Colonic mucosa (tissue), 4 donors: ENCODE data around the gene LAMTOR2. TPM values are rescaled to one million over a fixed set of nuclear protein-coding genes. Genes with fewer than 3 reads are reported as not detected.

ENCODE experiments used
- DNase-seq: peaks from one replicate; pipeline ENCODE4 v3.0.0-alpha.2; 2020
- H3K27ac ChIP-seq: fragments of 200-600 bp; one replicate; pipeline ENCODE4 v1.8.0; 2021
- H3K27me3 ChIP-seq: fragments of 200-600 bp; one replicate; pipeline ENCODE4 v1.8.0; 2021
- H3K36me3 ChIP-seq: fragments of 200-600 bp; one replicate; pipeline ENCODE4 v1.8.0; 2021
- H3K4me1 ChIP-seq: fragments of 200-600 bp; one replicate; pipeline ENCODE4 v1.8.0; 2021; ENCODE audit warnings: mild to moderate bottlenecking
- H3K4me3 ChIP-seq: fragments of 200-600 bp; one replicate; pipeline ENCODE4 v1.8.0; 2021
- H3K9ac ChIP-seq, 2 donors: one replicate each; pipeline ENCODE4 v1.7.0; 2013; ENCODE audit warnings: control low read depth in 2 of 2, low read depth in 2 of 2, low read length in 2 of 2
- H3K9me3 ChIP-seq: fragments of 200-600 bp; one replicate; pipeline ENCODE4 v1.8.0; 2021
- CTCF ChIP-seq: fragments of 200-600 bp; IDR thresholded peaks from one replicate; pipeline ENCODE4 v1.8.0; 2022; ENCODE audit warnings: antibody characterized with exemption, mild to moderate bottlenecking
- intact Hi-C: fragments of 100-400 bp; cut with DNase I; formaldehyde crosslinking; loops from one replicate; pipeline ENCODE4 v1.14.1; 2022
- total RNA-seq, 2 donors: library from RNA; stranded (reverse); fragmentation: NEBNext Ultra II Directional in 1 of 2; extraction: Animal tissue kit (Norgen Biotek cat#: 25700) in 1 of 2; gene quantifications; one replicate each; pipeline ENCODE4 v1.2.1, GENCODE V29; 2021
- donor health status: healthy.
- donor health status: DM: no; HTN: no; CAD: no.
- donor health status: DM: no; HTN: no; CAD: no.

Gene LAMTOR2
- total RNA-seq, 2 donors from 2014 or later, result 69.4 to 83.9 TPM

GRCh38 chr1:156063997-156064285 is 9.4 kb downstream of the LAMTOR2 start:
- no peak overlapping the region for H3K27ac ChIP-seq
- no peaks in the 10 kb centered on the region for H3K9me3 ChIP-seq
- no peaks in the 10 kb centered on the region for H3K4me1 ChIP-seq
- DNase-seq, result no peak
- H3K4me3 ChIP-seq, result no peak overlapping the region
- no peaks in the 10 kb centered on the region for H3K27me3 ChIP-seq
- TF ChIP-seq CTCF, result no peak
- no peaks in the 10 kb centered on the region for H3K36me3 ChIP-seq
- H3K9ac ChIP-seq, result no peak overlapping the region
- intact Hi-C loops, result no loop called here

- no peak overlapping the region for H3K9ac ChIP-seq
- H3K27me3 ChIP-seq, result no peaks in the 10 kb centered on the region
- no peak overlapping the region for H3K4me3 ChIP-seq
- no peak for DNase-seq
- no peak for TF ChIP-seq CTCF
- no peaks in the 10 kb centered on the region for H3K36me3 ChIP-seq
- no peaks in the 10 kb centered on the region for H3K9me3 ChIP-seq
- no peak overlapping the region for H3K27ac ChIP-seq
- intact Hi-C loops, result no loop called here
- no peaks in the 10 kb centered on the region for H3K4me1 ChIP-seq
Observed at GRCh38 chr1:156064615-156065014, 10.0 kb downstream of the LAMTOR2 start.

- Histone ChIP-seq H3K27me3 (no peaks in the 10 kb centered on the region), H3K27ac (no peak overlapping the region), H3K9me3 (no peaks in the 10 kb centered on the region), H3K36me3 (no peaks in the 10 kb centered on the region), H3K9ac (no peak overlapping the region), H3K4me1 (no peaks in the 10 kb centered on the region), H3K4me3 (no peak overlapping the region)
- intact Hi-C loops, result no loop called here
- DNase-seq, result no peak
- no peak for TF ChIP-seq CTCF
Observed at GRCh38 chr1:156065212-156065611, 10.6 kb downstream of the LAMTOR2 start.

DNA sequence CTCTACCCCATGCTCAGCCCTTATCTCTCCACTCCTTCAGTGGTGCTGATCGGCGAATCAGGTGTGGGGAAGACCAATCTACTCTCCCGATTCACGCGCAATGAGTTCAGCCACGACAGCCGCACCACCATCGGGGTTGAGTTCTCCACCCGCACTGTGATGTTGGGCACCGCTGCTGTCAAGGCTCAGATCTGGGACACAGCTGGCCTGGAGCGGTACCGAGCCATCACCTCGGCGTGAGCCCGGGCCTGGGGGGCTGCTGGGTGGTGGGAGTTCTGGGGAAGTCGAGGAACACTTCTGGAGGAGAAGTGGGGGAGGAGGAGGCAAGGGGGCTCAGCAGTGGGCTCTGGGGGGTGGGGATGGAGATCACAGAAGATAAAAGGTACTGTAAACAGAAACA is 11.3 kb downstream of the LAMTOR2 start:
- DNase-seq, result no peak
- Histone ChIP-seq H3K36me3 (no peaks in the 10 kb centered on the region), H3K27me3 (no peaks in the 10 kb centered on the region), H3K4me3 (no peak overlapping the region), H3K9me3 (no peaks in the 10 kb centered on the region), H3K27ac (no peak overlapping the region), H3K4me1 (no peaks in the 10 kb centered on the region), H3K9ac (no peak overlapping the region)
- intact Hi-C loops, result no loop called here
- TF ChIP-seq CTCF, result no peak

GRCh38 chr1:156067262-156067661 is 12.7 kb downstream of the LAMTOR2 start:
- Histone ChIP-seq H3K36me3 (no peaks in the 10 kb centered on the region), H3K27me3 (no peaks in the 10 kb centered on the region), H3K9me3 (no peaks in the 10 kb centered on the region), H3K9ac (no peak overlapping the region), H3K27ac (no peak overlapping the region), H3K4me1 (no peaks in the 10 kb centered on the region), H3K4me3 (no peak overlapping the region)
- TF ChIP-seq CTCF, result no peak
- no peak for DNase-seq
- intact Hi-C loops, result no loop called here
